Uterus (tissue), 4 donors: ENCODE measurements around the gene OCA2. TPM values are rescaled to one million over a fixed set of nuclear protein-coding genes. Genes with fewer than 3 reads are reported as not detected.

Experiments
- DNase-seq, 2 donors: peaks; one replicate each; pipeline ENCODE4 v3.0.0-alpha.2; 2019 to 2020
- H3K27ac ChIP-seq, 2 donors: fragments of 200-600 bp; sonication (generic); 1 replicate in 1 of 2; 2 replicates in 1 of 2; pipeline ENCODE4 v1.5.1; 2016 to 2018
- H3K27me3 ChIP-seq, 2 donors: fragments of 200-600 bp; sonication (generic); one replicate each; pipeline ENCODE4 v1.5.1; 2018 to 2019; ENCODE audit warnings: control low read depth in 1 of 2
- H3K36me3 ChIP-seq, 2 donors: fragments of 200-600 bp; sonication (generic); one replicate each; pipeline ENCODE4 v1.5.1; 2019; ENCODE audit warnings: control low read depth in 1 of 2
- H3K4me1 ChIP-seq, 2 donors: fragments of 200-600 bp; sonication (generic); one replicate each; pipeline ENCODE4 v1.5.1; 2018 to 2019; ENCODE audit warnings: control low read depth in 1 of 2
- H3K4me3 ChIP-seq, 2 donors: fragments of 200-600 bp; sonication (generic); 1 replicate in 1 of 2; 2 replicates in 1 of 2; pipeline ENCODE4 v1.5.1; 2018 to 2019; ENCODE audit warnings: mild to moderate bottlenecking in 1 of 2
- H3K9me3 ChIP-seq, 2 donors: fragments of 200-600 bp; sonication (generic); one replicate each; pipeline ENCODE4 v1.5.1; 2019; ENCODE audit warnings: control low read depth in 1 of 2
- POLR2A ChIP-seq, 2 donors: fragments of 450-650 bp; IDR thresholded peaks; one replicate each; pipeline ENCODE4 v1.6.1; 2016; ENCODE audit warnings: antibody characterized with exemption in 2 of 2, mild to moderate bottlenecking in 1 of 2, moderate library complexity in 1 of 2
- intact Hi-C: fragments of 100-400 bp; cut with DNase I; formaldehyde crosslinking; loops from one replicate; pipeline ENCODE4 v1.15.1; 2023; ENCODE audit warnings: low total_unique reads
- total RNA-seq, 4 donors: library from RNA; depleted of rRNA in 3 of 4; stranded (reverse); fragments of >200 nt in 3 of 4; gene quantifications; one replicate each; pipeline versions ENCODE4 v1.1.0 to v1.2.4, GENCODE V29; 2014 to 2023
- TF ChIP-seq, protein P1 (sequence below), 4 experiments: fragments of 200-600 bp in 2 of 4; fragments of 450-650 bp in 2 of 4; sonication (generic) in 2 of 4; IDR thresholded peaks; one replicate each; pipeline ENCODE4 v1.5.1; 2016 to 2019; ENCODE audit warnings: antibody characterized with exemption in 4 of 4, mild to moderate bottlenecking in 2 of 4, moderate library complexity in 1 of 4
- donor health status: DM: yes; HTN: yes; CAD: no.

Gene OCA2
- total RNA-seq, 4 donors from 2014 or later: 0.55 to 4.6 TPM; not detected in 2

DNA sequence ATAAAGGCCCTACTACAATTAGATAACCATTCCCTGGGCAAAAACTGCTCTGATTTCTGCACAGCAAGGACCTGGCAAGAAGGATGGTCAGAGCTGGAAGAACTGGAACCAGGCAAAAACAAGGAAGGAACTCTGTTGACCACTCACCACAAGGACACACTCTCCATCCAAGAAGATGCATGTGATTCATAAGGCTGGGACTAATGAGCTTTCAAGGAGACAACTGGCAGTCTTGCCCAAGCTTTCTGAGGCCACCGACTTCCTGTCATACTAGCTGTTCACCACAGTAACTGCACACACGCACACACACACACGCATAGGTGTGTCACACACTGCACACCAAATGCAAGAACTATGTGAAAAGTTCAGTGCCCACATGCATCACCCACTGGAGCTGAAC is 256.6 kb downstream of the OCA2 start:
- no peaks in the 10 kb centered on the region for H3K4me1 ChIP-seq
- no peak overlapping the region for H3K4me3 ChIP-seq
- no peak for DNase-seq
- H3K27me3 ChIP-seq: no peaks in the 10 kb centered on the region
- H3K36me3 ChIP-seq: no peaks in the 10 kb centered on the region
- no peak for TF ChIP-seq POLR2A (IDR thresholded peaks at IDR 0.05)
- TF ChIP-seq, protein P1, sequence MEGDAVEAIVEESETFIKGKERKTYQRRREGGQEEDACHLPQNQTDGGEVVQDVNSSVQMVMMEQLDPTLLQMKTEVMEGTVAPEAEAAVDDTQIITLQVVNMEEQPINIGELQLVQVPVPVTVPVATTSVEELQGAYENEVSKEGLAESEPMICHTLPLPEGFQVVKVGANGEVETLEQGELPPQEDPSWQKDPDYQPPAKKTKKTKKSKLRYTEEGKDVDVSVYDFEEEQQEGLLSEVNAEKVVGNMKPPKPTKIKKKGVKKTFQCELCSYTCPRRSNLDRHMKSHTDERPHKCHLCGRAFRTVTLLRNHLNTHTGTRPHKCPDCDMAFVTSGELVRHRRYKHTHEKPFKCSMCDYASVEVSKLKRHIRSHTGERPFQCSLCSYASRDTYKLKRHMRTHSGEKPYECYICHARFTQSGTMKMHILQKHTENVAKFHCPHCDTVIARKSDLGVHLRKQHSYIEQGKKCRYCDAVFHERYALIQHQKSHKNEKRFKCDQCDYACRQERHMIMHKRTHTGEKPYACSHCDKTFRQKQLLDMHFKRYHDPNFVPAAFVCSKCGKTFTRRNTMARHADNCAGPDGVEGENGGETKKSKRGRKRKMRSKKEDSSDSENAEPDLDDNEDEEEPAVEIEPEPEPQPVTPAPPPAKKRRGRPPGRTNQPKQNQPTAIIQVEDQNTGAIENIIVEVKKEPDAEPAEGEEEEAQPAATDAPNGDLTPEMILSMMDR (IDR thresholded peaks at IDR 0.05): no peak
- intact Hi-C loops: no loop called here
- no peak overlapping the region for H3K27ac ChIP-seq
- no peaks in the 10 kb centered on the region for H3K9me3 ChIP-seq

DNA sequence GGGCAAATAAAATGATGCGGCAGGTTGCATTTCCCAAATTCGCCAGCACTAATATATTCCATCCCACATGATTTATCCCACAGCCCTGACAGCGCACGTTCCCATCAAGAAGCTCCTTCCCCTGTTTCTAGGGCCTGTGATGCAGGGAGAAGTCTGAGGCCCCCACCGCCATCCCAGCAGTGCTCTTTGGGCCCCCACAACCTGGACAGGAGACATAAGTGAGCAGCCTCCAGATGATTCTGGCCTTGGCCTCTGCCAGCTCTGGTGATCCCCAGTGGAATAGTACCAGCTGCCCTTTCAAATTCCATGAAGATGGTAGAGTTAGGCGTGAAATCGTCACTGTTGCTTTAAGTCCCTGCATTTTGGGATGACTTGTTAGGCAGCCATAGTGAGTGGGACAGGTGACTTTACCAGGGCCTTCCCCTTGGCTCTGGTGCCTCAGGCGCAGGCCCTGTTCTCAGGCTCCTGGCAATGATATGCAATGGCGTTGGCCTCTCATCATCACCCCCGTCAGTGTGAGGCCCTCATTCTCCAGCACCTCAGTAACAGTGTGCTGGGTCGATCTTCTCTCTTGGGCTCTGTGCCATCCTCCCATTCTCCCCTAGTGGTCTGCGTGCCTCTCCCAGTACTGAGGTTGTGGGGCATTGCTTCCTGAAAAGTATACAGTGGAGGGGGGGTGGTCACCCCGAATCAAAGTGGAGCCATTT is 263.7 kb downstream of the OCA2 start:
- Histone ChIP-seq H3K9me3 (no peaks in the 10 kb centered on the region), H3K27ac (no peak overlapping the region), H3K4me3 (no peak overlapping the region), H3K27me3 (no peaks in the 10 kb centered on the region), H3K36me3 (no peaks in the 10 kb centered on the region), H3K4me1 (no peaks in the 10 kb centered on the region)
- TF ChIP-seq POLR2A (IDR thresholded peaks at IDR 0.05): no peak
- TF ChIP-seq, protein P1 (IDR thresholded peaks at IDR 0.05): no peak
- intact Hi-C loops: no loop called here
- DNase-seq: no peak

DNA sequence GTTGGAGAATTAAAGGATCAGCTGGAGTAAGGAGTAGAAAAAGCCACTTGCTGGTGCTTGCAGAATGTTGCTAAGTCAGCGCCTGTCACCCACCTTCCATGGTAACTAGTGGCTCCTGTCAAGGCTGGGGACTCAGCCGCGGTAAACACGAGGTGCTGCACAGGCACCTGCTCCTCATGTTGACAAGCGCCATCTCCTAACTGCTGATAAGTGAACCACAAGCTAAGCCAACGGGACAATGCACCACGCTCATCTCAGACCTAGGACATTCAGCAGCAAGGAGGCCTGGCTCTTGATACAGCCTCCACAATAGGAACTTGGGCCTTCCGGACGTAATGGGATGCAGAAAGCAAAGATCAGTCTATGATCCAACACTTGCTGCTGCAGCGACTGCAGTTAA is 264.4 kb downstream of the OCA2 start:
- no peak overlapping the region for H3K4me3 ChIP-seq
- intact Hi-C loops: no loop called here
- H3K9me3 ChIP-seq: no peaks in the 10 kb centered on the region
- no peaks in the 10 kb centered on the region for H3K27me3 ChIP-seq
- no peaks in the 10 kb centered on the region for H3K4me1 ChIP-seq
- TF ChIP-seq, protein P1 (IDR thresholded peaks at IDR 0.05): no peak
- no peak for TF ChIP-seq POLR2A (IDR thresholded peaks at IDR 0.05)
- H3K27ac ChIP-seq: no peak overlapping the region
- H3K36me3 ChIP-seq: no peaks in the 10 kb centered on the region
- DNase-seq: no peak

DNA sequence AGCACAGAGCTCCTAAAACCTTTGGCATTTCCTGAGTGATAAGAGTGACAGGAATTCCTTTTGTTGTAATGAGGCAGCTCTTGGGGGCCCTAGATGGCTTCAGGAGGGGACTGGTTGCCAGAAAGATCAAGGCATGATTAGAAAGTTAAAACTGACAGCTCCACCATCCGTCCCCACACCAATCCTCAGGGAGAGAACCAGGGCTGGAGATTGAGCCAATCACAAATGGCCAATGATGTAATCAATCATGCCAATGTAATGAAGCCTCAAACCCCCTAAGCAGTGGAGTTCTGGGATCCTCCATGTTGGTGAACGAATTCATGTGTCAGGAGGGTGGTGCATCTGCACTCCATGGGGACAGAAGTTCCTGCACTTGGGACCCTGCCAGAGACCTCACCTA is 265.1 kb downstream of the OCA2 start:
- no peak for DNase-seq
- Histone ChIP-seq H3K4me3 (no peak overlapping the region), H3K4me1 (no peaks in the 10 kb centered on the region), H3K27ac (no peak overlapping the region), H3K27me3 (no peaks in the 10 kb centered on the region), H3K9me3 (no peaks in the 10 kb centered on the region), H3K36me3 (no peaks in the 10 kb centered on the region)
- intact Hi-C loops: no loop called here
- no peak for TF ChIP-seq POLR2A (IDR thresholded peaks at IDR 0.05)
- TF ChIP-seq, protein P1 (IDR thresholded peaks at IDR 0.05): no peak

DNA sequence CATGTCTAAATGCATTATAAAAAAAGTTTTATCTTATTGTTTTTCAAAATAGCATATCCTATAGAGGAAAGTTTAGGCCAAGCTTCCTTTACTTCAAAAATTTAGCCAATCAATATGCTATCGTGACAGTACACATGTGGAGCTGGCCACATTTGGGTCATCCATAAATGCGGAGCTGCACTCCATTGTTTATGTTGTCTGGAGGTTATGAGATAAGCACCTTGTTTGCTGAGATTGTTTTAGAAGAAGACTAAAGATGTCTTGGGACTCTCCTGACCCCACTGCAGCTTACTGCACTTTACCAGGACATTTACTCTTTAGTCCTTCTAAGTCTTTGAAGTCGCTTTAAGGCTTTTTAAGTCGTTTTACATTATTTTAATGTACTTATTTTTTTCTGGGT is 265.9 kb downstream of the OCA2 start:
- Histone ChIP-seq H3K4me1 (no peaks in the 10 kb centered on the region), H3K27me3 (no peaks in the 10 kb centered on the region), H3K27ac (no peak overlapping the region), H3K4me3 (no peak overlapping the region), H3K36me3 (no peaks in the 10 kb centered on the region), H3K9me3 (no peaks in the 10 kb centered on the region)
- DNase-seq: no peak
- intact Hi-C loops: no loop called here
- no peak for TF ChIP-seq POLR2A (IDR thresholded peaks at IDR 0.05)
- TF ChIP-seq, protein P1 (IDR thresholded peaks at IDR 0.05): no peak
